GM21619 (cell line): Measurements from ENCODE around the gene FHOD3.

Experiments used
- ATAC-seq: cut with Tn5 transposase; IDR thresholded peaks from one replicate; pipeline ENCODE4 v1.9.1; 2021; ENCODE audit not compliant: unreplicated experiment

Gene FHOD3

GRCh38 chr18:36403896-36404820, 106.6 kb downstream of the FHOD3 start:
- ATAC-seq = no peak

- no peak for ATAC-seq
Measured at GRCh38 chr18:36405611-36406010, 108.1 kb downstream of the FHOD3 start.

GRCh38 chr18:36406805-36407204, 109.3 kb downstream of the FHOD3 start:
- ATAC-seq = no peak

DNA sequence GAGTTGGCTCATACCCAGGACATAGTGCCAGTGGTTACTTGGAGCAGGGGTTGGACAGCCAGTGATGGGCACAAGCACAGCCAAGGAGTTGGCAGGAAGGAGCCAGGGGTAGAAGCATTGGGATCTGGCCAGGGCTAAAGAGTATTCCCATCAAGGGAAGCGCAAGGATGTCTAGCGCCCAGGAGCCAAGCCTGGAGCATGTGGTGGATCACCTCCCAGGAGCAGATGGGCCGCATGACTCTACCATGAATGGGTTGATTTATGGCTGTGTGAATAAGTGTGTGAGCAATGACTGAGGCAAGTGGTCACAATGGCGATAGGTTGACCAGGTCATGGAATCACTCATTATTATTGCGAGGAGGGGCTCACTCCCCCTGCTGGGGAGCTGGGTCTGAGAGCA, 111.1 kb downstream of the FHOD3 start:
- no peak for ATAC-seq

DNA sequence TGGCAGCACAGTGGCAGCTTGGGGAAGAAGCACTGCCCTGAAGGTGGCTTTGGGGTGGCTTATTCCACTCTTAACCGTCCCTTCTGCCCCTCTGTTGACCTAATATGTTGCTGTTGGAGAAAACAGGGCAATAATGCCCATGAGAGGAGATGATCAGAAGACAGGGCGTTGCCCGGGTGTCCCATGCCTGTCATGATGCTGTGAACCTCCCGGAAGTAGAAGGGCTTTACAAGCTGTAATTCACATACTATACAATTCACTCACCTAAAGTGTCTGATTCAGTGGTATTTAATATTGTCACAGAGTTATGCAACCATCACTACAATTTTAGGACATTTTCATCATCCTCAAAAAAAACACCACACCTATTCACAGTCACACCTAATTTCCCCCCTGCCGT, 112.3 kb downstream of the FHOD3 start:
- no peak for ATAC-seq

DNA sequence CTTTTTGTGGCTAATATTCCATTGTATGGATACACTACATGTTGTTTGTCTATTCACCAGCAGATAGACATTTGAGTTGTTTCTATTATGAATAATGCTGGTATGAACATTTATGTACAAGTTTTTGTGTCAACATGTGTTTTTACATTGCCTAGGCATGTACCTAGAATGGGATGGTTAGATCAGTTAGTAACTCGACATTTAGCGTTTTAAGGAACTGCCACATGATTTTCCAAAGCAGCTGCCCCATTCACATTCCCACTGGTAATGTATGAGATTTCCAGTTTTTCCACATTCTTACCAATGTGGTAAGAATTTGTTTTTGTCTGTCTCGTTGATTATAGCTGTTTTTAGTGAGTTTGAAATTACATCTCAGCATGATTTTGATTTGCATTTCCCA, 112.8 kb downstream of the FHOD3 start:
- ATAC-seq = no peak

GRCh38 chr18:36411745-36412168, 114.2 kb downstream of the FHOD3 start:
- ATAC-seq = no peak

- no peak for ATAC-seq
Measured at GRCh38 chr18:36412778-36413177, 115.3 kb downstream of the FHOD3 start.

DNA sequence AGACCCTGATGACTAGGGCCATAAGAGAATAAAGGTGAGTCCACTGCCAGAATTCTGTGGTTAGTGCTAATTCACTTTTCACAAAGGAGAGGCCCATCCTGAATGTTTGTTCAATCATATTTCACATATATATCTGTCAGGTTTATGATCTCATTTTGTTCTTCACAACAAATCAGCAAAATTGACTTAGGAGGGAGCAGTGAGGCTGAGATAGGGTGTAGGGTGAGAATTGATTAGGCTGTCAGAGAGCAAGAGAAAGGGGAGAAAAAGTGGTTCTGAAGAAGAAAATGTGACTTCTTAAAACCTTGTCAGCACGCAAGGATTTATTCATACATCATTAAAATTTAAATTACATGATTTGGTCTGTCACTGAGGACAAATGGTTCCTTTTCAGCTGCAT, 117.7 kb downstream of the FHOD3 start:
- ATAC-seq = no peak

GRCh38 chr18:36415625-36416024, 118.1 kb downstream of the FHOD3 start:
- ATAC-seq = no peak

DNA sequence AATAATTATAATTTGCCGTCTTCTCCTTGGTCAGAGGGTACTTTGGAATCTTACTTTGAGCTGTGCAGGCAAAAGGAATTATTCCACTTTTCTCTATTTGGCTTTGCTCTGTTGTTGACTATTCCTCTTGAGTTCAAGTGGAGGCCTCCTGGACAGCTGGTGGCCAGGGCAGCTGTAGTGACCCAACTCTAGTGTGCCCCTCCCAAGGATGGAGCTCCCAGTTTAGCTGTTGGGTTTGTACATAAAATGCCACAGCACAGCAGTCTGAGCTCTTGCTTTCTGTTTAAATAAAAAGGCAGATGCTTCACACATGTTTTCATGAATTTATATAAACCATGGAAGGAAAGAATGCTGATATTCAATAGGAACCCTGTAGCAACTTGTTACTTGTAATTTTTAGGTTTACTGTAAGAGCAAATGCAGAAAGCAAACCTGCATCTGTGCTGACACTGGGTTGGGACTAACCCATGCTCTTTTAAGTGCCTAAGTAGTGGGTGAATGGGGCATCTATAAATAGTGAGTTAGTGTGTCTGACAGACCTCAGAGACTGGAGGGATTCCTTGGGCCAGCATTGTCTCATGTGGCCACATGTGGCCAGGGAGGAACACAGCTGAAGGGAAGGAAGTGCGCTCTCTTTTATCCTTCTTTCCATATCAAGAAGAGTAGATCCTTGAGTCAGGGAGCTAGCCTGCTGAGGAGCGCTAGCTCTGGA, 121.8 kb downstream of the FHOD3 start:
- ATAC-seq = no peak

DNA sequence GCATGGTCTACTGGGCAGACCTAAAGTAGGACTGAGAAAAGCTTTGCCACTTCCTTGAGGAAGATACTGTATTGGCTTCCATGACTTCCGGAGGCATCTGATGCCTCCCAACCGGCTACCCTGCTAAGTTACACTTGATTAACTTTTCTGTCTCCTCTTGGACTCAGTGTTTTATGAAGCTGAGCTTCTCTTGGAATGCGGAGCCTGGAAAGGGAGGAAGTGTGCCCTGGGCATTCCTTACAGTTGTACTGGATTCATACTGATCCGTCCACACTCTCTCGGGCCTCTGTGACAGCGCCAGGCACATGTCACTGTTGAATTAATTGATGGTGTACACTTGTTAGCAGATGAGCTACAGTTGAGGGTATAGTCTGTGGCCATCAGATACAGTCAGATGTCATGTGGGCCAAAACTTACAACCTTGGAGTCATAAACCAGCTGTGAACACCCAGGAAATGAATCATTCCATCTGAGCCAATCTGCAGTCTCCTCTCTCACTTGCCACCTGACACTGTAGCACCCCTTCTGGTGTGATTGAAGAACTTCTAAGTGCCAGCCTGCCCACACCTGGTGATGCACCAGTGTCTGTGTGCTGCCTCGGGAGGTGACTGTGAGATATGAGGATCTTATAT, 122.5 kb downstream of the FHOD3 start:
- ATAC-seq = peak; percentile 79

DNA sequence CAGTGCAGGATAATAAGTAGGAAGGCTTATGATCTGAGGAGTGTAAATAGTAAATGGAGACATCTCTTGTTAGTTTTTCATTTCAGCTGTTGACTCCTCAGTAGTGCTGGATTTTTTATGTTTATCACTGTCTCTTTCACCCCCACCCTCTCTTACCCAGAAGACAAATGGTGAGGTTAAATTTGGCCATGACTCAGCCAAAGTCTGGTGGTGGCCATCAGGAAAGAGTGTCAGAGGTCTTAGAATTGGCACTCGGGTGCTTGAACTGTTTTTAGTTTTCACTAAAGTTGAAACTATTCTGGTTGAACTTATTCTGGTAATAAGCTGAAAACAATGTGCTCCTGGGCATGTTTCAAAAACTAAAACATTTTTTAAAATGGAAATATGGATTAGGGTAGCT, 123.3 kb downstream of the FHOD3 start:
- ATAC-seq = no peak

DNA sequence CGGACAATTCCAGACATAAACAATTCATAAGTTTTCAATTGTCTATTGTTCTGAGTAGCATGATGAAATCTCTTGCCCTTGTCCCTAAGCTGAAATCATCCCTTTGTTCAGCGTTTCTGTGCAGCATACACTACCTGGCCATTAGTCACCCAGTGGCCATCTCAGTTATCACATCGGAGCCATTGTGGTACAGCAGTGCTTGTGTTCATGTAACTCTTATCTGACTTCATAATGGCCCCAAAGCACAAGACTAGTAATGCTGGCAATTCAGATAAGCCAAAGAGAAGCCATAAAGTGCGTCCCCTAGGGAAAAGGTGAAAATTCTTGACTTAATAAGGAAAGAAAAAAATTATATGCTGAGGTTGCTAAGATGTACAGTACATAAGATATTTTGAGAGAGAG, 127.2 kb downstream of the FHOD3 start:
- no peak for ATAC-seq

- ATAC-seq = no peak
Measured at GRCh38 chr18:36427369-36427768, 129.9 kb downstream of the FHOD3 start.

GRCh38 chr18:36427831-36428230, 130.3 kb downstream of the FHOD3 start:
- ATAC-seq = no peak

GRCh38 chr18:36428431-36429029, 131.0 kb downstream of the FHOD3 start:
- ATAC-seq = no peak

GRCh38 chr18:36432880-36433555, 135.5 kb downstream of the FHOD3 start:
- ATAC-seq = no peak

- ATAC-seq = no peak
Measured at GRCh38 chr18:36436387-36436786, 138.9 kb downstream of the FHOD3 start.

GRCh38 chr18:36440614-36441013, 143.1 kb downstream of the FHOD3 start:
- no peak for ATAC-seq
